GM21576 (cell line): Measurements from ENCODE around the gene ELAVL2.
A peak's percentile ranks its signal among the peaks of the same experiment; 100 is the strongest.

Experiments
- ATAC-seq: cut with Tn5 transposase; IDR thresholded peaks from one replicate; pipeline ENCODE4 v1.9.1; 2021; ENCODE audit warnings: mild to moderate bottlenecking, moderate library complexity; ENCODE audit not compliant: unreplicated experiment

ELAVL2 gene

DNA sequence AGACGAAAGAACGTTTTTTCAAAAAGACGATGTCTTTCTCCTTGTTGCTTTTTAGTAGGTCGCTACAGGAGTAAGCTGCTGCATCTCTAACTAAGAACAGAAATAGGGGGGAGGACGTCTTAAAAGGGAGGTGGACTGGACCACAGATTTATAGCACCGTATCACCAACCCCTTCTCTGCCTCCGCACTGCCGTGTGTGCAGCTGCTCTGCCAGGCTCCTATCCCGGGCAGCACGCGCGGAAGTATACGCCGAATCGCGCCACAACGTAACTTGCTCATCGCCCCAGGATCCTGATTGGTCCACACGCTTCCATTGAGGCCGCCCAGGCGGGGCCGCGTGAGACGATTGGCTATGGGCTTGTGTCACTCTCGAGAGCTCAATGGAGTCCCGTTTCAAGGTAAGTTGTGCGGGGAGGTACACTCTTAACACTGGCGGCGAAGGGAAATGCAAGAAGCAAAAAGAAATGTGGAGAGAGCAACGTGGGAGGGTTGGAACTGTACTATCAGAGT is at the start of gene ELAVL2:
ELAVL2 (minus strand) TSS at position 121 of the 510 bp plus-strand sequence. CDS start 64,006 bp downstream, outside the sequence.
- ATAC-seq = peak; percentile 49

DNA sequence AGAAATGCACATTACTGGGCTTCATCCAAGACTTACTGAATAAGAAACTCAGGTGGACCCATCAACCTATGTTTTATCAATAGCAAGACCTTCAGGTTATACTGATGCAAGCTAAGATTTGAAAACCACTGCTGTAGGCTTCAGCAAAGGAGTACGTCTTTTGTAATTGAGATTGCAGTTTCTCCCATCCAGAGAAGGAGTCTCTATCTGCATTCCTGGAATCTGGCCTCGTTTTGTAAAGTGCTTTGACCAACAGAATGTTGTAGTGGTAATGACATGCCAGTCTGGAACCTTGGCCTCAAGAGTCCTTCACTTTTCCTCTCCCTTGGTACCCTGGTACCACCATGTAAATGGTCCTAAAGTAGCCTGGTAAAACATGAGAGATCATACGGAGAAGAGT is 32.2 kb upstream of the ELAVL2 start:
- ATAC-seq = no peak

DNA sequence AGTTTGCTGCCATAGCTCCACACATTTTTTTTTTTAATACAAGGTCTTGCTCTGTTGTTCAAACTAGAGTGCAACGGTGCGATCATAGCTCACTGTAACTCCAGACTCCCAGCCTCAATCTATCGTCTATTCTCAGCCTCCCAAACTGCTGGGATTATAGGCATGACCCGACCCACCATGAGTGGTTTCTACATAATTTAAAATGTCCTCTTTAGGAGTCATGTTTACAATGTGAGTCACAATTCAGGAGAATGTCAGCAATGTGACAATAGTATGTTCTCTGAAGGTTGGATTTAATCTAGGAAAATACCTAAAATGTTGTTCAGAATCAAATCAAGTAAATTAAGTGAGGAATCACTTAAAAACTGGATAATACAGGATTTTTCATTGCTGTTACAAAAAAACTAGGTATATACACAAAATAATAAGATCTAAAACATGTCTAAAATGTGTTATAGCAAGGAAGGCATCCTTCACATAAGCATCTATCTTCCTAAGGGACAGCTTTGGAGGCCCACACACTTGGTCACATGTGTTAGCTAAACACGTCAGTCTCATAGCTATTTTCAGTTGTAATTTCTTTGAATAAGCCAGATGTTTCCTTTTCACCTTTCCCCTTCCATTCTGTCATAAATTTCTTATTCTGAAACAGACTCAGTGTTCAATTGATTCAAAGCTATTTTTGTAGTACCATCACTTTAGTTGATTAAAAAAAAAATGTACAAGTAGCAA is 30.0 kb upstream of the ELAVL2 start:
- ATAC-seq = no peak

DNA sequence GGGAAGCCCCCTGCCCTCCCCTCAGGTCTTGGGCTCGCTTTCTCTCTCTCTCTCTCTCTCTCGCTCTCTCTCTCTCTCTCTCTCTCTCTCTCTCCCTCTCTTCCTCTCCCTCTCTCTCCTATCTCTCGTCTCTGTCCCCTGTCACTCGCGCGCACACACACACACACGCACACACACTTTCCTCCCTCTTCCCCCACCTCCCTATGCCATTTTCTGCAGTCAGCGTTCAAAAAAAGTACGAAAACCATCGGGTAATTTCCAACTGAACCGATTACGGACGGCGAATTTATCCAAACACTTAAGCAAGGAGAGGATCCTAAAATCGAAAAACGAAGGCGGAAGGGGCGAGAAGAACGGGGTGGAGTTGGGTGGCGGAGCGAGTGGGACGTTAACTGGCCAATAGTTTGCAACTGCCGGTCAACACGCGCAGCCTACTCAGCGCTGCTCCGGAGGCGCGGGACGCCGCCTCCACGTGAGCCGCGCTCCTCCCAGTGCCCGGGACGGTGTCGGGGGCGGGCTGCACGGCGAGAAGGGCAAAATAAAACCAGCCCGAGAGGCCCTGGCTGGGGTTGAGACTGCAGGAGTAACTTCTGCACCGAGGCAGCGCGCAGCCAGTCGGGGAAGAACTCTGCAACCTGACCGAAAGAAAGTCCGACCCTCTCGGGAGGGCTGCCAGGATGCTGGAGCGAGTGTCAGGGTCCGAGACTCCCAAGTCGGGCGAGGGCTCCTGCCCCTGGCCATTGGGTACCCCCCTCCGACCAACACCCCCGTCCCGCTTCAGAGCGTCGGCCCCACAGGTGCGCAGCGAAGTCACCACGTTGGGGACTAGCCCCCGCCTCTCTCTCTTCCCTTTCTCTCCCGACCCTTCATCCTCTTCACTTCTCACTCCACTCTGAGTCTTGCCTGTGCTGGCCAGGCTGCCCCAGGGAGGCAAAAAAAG is 24.9 kb upstream of the ELAVL2 start:
- ATAC-seq = no peak

DNA sequence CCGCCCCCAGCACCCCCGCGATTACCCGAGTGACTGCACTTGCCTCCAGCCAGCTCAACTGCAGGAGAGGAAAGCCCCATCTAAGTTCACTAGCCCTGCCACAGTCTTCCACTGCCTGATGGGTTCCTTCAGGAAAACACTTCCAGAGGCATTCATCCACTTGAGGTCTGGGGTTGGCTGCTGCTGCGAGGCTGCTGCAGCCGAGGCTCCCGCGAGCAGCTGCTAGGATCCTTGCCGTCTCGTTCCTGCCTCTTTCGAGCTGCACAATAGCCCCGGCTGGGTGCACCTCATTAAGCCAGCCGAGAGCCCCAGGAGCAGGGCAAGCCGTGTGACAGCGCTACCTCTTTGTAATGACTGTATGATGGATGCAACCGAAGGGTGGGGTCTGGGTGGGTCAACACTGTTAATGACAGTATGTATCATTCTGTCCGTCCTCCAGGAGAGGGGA is 24.2 kb upstream of the ELAVL2 start:
- no peak for ATAC-seq

DNA sequence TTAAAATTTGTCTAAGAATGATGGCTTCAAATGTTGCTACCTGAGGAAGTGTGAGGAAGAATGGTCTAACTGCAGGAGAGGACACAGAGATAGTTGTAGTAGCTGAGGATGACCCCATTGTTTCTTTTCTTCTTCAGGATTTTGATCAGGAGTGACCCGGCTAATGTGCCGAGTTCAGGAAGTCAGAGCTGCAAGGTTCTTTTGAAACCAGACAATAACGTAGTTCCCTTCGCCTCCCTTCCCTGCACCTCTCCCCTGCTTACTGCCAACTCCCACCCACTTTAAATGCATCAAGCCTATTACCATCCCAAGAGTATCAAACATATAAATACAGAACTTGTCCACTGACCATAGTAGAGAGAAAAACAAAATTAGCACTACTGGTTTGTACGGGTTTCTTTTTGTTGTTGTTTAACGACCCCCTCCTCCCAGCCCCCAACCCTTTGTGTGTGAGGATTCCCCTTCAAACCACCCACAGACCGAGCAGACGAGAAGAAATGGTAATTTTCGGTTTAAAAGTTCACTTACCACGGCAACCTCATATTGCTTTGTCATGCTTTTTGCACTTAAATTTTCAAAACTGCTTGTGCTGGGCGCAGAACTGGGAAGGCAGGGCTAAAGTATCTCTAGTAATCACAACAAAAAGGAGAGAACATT is 23.5 kb upstream of the ELAVL2 start:
- no peak for ATAC-seq

DNA sequence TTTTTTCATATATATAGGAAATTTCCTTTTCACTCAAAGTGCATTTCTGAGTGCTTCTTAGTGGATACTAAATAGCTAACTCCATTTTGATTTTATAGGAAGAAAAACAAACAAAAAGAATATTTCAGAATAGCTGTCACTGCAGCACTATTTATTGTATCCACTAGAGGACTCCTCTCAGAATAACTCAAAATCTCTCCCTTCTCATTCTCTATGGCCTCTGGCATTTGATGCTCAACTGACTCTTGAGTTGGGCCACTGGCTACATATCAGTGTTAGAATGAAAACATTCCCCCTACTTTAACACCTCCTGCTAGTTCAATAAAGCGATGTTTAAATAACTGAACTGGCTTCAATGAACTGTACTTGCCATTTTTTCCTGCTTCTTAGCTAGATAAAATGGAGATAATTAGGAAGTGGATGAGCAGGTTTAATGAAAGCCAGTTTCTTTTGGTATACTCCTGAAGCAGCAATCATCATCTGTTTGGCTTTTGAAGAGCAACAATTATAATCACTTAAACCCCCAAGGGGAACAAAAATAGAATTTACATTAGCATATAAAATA is 16.6 kb upstream of the ELAVL2 start:
- ATAC-seq = no peak

DNA sequence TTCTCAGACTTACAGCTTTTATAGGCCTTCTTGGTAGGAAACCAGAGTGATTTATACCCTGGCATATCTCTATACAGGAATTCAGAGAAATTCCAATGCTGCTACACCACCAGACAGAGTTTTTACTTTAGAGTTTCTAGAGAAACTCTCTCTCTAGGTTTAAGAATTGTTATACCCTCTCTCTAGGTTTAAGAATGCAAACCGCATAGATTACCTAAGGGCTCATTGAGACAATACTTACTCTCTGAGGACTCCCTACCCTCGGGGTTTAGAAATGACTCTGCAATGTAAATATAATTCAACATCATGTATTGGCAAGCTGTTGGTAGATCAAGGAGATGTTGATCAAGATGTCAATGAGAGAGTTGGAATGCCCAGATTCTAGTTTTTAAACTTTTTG is 15.3 kb upstream of the ELAVL2 start:
- ATAC-seq = no peak

DNA sequence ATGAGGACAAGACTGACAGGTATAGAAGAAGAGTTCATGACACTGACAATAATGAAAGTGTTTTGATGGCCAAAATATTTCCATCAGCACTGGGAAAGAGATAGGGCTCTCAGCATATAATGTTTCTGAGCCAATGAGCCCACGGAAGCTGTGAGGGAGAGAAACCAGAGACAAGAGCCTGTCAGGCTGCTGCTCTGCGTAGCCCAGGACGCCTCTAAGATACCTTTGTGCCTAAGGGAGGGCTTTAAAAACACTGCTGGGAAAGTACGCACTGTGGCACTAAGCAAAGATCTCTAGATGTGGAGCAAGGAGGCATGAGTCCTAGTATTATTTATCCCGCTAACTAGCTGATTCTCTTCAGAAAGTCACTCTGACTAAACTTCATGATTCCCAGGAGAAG is 11.0 kb upstream of the ELAVL2 start:
- ATAC-seq = no peak

DNA sequence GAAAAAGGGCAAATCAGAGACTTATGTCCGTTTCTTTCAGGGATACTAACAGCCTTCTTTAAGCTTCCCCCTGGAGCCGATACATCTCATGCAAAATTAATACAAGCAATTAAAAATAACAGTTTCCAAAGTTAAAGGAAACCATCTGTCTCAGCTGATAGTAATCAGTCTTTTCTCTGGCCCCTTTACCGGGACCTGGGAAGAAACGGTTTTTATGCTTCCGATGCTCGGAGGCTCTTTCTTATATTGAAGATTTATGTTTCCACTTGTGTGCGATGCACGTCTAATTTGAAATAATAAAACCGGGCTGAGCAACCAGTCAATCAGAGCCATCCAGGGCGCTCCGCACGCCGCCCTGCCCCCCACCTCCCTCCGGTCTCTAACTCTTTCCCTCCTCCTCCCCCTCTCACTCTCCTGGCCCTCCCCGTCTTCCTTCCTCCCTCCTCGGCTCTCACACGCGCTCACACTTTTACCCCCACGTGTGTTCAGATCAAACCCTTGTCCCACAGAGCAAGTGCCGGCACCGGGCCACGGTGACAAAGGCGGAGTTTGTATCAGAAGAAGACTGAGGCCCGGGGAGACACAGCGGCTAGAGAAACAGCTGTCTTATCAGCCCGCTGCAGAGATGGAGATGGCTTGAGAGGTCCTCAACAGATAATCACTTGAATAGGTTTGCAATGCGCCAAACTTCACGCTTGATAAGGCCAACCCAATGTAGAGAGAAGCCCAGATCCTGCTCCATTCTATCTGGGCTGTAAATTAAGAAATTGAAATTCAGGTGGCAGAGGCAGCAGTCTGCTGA is 5.1 kb upstream of the ELAVL2 start:
- no peak for ATAC-seq

DNA sequence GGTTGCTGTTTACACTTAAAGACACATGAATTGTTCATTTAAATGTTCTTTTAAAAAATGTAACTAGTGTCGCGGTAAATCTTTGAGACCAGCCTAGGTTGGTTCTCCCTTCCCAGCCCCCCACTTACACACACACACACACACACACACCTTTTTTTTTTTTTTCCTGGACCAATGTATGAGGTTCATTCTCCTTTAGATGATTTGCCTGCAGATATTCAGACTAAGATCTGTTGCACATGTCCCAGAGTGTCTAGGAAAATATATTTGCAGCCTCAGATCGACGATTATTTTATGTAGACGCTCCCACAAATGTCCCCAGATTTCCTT is 4.4 kb upstream of the ELAVL2 start:
- ATAC-seq = no peak

DNA sequence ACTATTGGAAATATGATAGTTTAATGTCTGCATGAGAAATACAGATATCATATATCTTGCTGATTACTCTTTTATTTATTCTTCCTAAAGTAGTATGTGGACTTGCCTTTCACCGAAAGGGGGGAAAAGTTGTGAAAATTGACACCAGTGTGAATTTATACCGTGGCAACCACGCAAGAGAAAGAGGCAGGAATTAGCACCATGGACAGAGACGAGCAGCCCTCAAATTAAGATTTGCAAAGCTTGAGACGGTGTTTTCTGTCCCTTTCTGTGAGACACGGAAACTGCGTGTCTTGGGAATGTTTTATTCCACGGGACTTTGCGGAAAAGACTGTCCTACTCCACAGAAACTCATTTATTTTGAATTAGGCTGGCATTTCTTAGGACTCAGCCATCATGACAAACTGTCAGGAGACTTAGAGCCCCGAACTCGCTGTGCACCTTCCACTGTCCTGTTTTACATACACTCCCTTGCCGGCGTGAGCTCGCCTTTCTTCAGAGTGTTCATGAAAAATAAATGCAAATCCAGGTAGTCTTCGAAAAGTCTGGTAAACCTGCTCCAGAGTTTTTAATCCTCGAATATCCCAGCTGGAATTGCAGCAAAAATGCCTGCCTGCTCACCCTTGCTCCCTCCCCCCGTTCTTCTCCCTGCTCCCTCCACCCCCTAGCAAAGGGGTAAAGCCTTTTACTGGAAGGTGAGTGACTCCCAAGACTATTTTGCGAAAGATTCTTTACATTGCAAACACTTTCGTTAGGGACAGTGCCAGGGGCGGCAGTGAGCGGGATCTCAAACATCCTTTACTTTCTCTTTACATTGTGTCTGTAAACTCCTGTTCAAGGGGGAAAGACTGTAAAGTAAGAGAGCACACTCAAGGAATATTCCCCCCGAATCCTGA is 3.8 kb upstream of the ELAVL2 start:
- ATAC-seq = no peak

DNA sequence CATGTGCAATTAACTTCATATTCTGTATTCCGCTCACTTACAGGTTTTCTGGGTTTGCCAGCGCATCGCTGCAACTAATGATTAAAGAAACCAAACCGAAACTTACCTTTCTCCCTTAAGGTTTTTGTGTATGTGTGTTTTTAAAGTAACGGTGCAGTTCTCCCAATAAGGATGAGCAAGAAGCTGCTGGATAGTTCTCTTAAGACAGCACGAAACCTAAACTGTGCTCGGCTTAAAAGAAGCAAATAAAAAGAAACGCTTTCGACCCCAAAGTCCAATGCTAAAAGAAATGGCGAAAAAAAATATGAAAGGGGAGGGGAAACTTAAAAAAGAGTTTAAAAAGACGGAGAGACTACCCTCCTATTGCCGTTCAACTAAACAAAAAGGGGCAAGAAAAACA is 340 bp downstream of the ELAVL2 start:
- no peak for ATAC-seq

DNA sequence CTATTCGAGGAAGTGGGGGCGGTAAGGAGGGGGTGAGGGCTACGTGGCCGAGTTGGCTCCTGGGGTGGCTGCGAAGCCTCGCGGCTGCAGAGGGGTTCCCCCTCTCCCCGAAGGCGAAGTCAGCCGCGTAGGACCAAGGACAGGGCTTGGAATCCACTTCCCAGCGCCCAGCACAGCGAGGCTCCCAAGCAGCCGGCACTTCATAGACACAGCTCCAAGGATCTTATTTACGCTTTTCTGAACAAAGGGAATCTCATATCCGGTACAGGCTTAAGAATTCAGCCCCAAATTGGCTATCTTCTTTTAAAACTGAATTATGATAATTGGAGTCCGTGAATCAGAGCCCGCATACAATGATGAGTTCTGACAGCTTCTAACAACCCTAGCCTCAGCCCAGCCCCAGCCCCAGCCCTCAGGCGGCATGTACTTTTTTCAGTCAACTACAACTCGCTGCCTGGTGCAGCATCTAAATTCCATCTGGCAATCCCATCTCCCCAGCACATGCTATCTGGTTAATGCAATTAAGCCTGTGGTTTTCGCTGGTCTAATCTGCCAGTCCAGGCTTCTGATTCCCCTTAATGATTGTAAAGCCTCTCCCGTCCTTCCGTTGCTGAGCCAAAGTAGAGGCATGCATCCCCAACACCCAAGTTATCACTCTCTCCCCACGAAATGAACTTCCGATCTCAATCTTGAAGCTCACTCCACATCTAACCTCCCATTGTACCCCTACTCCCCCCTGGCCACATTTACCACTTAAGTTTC is 1.0 kb downstream of the ELAVL2 start:
- no peak for ATAC-seq

DNA sequence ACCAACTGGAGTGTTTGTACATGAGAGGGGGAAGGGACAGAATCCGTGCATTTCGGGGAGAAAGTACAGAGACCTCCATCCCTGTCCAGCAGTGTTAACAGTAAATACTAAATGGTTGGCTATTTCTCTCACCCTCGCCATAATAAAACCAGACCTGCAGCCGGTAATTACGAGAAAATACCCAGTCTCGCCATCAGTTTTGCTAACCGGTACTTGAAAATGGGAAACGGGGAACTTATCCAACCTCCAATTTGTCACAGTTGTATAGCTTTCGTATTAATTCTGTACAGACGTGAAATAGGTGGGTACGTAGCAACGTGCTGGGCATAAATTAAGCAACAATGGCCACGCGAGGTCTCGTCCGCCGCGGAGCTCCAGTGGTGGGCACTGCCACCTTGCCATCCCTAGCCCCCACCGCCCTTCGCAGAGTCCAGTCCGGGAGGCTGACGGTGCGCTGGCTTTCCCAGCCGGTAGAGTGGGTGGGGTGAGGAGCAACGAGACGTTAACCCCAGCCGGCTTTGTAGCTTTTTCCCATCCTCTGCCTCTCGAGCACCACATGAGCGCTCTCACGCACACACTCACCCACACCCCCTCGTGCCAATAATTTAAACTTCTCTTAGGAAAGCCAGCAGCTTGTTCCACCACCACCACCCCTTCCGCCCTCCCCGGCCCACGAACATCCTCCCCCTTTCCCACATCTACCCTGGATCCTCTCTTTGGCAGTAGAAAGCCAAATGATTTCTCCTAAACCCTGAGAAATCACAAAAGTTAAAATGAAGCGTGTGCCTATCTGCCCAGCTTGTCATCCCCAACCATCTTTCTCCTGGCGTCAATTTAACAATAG is 1.8 kb downstream of the ELAVL2 start:
- no peak for ATAC-seq

DNA sequence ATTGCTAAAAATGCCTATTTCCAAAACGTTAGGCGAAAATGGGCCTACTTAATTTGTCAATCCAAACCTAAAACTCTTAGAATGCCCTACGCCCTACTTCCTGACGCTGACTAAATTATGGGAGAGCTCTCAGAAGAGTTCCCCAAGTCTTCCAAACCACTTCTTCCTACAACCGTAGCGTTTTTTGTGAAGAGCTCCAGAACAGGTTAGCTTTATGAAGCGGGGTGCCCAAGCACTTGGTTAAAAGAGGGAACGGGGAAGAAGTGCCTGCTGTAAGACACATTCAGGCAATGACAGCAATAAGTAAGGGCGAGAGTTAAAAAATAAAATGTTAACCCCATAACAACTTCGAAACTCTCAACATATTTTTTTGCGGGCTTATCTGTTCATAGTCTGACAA is 2.8 kb downstream of the ELAVL2 start:
- ATAC-seq = no peak

DNA sequence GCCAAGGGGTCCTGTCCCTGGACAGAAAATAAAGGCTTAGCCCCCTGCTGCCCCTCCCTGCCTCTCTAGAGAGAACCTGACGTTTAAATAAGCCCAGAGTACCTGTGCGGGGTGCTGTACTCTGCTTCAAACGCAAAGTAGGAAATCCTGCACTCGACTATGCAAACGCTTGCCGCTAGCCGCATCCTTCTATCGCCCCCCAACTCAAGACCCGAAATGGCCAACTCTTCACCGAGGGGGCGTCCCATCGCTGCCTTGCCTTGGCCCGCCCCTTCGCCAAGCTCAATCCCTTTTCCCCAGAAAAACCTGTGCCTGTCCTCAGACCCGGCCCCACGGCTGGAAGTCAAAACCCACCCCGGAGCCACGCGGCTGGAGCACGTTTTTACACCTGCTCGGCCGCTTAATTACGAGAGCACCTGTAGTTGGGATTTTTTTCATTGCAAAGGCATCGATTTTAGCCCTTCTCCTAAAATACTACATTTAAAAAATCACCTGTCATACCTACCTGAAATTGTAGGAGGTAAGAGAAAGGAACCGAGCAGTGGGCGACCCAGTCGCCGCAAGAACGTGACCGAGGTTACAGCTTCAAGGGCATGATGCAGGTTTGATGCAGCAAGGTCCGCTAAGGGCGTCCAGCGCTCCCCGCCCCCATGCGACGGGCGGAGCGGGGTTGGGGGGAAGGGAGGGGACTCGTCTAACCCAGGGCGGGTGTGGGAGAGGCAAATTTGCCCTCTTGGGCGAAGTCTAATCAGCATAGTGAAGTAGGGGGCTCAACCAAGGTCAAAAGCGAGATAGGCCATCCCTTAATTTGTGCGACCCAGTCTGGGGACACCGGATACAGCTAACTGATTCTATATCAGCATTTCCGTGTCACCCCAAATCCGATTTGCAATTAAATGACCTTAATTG is 3.5 kb downstream of the ELAVL2 start:
- ATAC-seq = no peak
